Measurements from ENCODE around the gene PWP2. TPM values are rescaled to one million over a fixed set of nuclear protein-coding genes. Genes with fewer than 3 reads are reported as not detected.
A peak's percentile ranks its signal among the peaks of the same experiment; 100 is the strongest.
"Not testable (repeated sequence)": the region's sequence is repeated elsewhere in the genome, so short reads cannot be mapped to it uniquely, and the experiment has no call there.

The PWP2 gene
- total and polyA plus RNA-seq, 7 experiments from 2014 or later = 8.7 to 42.3 (median 21.9) TPM

- H3K27me3 Mint-ChIP-seq; ATAC-seq; H3K36me3 ChIP-seq (ENCODE audit: control insufficient read depth in 2 of 3, insufficient read depth in 3 of 3, low read length in 3 of 3); H3K4me1 Mint-ChIP-seq; H3K36me3 Mint-ChIP-seq; DNase-seq; H3K27me3 ChIP-seq (ENCODE audit: control insufficient read depth in 2 of 2, insufficient read depth in 2 of 2, low read length in 2 of 2); intact Hi-C loops (cut with micrococcal nuclease); POLR2A ChIA-PET; H3K4me1 ChIP-seq (ENCODE audit: control insufficient read depth in 2 of 2, insufficient read depth in 2 of 2, low read length in 2 of 2); H3K9me3 ChIP-seq (ENCODE audit: control insufficient read depth in 2 of 3, low read length in 3 of 3); H3K27ac ChIP-seq (ENCODE audit: low read depth, low read length); H3K4me3 ChIP-seq (ENCODE audit: low read length); CTCF ChIA-PET; H3K9me3 Mint-ChIP-seq; H3K27ac Mint-ChIP-seq; H3K4me3 Mint-ChIP-seq: not testable (repeated sequence)
These were observed 43.1 kb downstream of the PWP2 start for GRCh38 chr21:44150255-44150654.

GRCh38 chr21:44153214-44153888 is 46.2 kb downstream of the PWP2 start:
- intact Hi-C loops (cut with micrococcal nuclease); H3K4me3 Mint-ChIP-seq; H3K36me3 ChIP-seq (ENCODE audit: control insufficient read depth in 2 of 3, insufficient read depth in 3 of 3, low read length in 3 of 3); H3K36me3 Mint-ChIP-seq; H3K9me3 ChIP-seq (ENCODE audit: control insufficient read depth in 2 of 3, low read length in 3 of 3); DNase-seq; H3K27ac Mint-ChIP-seq; H3K27me3 Mint-ChIP-seq; CTCF ChIA-PET; POLR2A ChIA-PET; H3K4me1 Mint-ChIP-seq; H3K4me1 ChIP-seq (ENCODE audit: control insufficient read depth in 2 of 2, insufficient read depth in 2 of 2, low read length in 2 of 2); H3K4me3 ChIP-seq (ENCODE audit: low read length); H3K27ac ChIP-seq (ENCODE audit: low read depth, low read length); H3K27me3 ChIP-seq (ENCODE audit: control insufficient read depth in 2 of 2, insufficient read depth in 2 of 2, low read length in 2 of 2); H3K9me3 Mint-ChIP-seq; ATAC-seq: not testable (repeated sequence)

- H3K36me3 Mint-ChIP-seq; H3K4me3 ChIP-seq (ENCODE audit: low read length); intact Hi-C loops (cut with micrococcal nuclease); H3K9me3 ChIP-seq (ENCODE audit: control insufficient read depth in 2 of 3, low read length in 3 of 3); H3K9me3 Mint-ChIP-seq; H3K27me3 Mint-ChIP-seq; H3K27ac ChIP-seq (ENCODE audit: low read depth, low read length); CTCF ChIA-PET; H3K4me1 ChIP-seq (ENCODE audit: control insufficient read depth in 2 of 2, insufficient read depth in 2 of 2, low read length in 2 of 2); H3K27me3 ChIP-seq (ENCODE audit: control insufficient read depth in 2 of 2, insufficient read depth in 2 of 2, low read length in 2 of 2); POLR2A ChIA-PET; H3K4me1 Mint-ChIP-seq; H3K27ac Mint-ChIP-seq; H3K4me3 Mint-ChIP-seq; H3K36me3 ChIP-seq (ENCODE audit: control insufficient read depth in 2 of 3, insufficient read depth in 3 of 3, low read length in 3 of 3): not testable (repeated sequence)
- ATAC-seq (peak; percentile 56), DNase-seq (peak in 5 of 9 donors; percentile 11 to 48 (median 20))
These were observed 46.7 kb downstream of the PWP2 start for GRCh38 chr21:44153889-44154228.

GRCh38 chr21:44154816-44155230 is 47.6 kb downstream of the PWP2 start:
- CTCF ChIA-PET; H3K27ac Mint-ChIP-seq; H3K4me1 Mint-ChIP-seq; H3K4me3 Mint-ChIP-seq; H3K9me3 ChIP-seq (ENCODE audit: control insufficient read depth in 2 of 3, low read length in 3 of 3); H3K4me3 ChIP-seq (ENCODE audit: low read length); H3K36me3 ChIP-seq (ENCODE audit: control insufficient read depth in 2 of 3, insufficient read depth in 3 of 3, low read length in 3 of 3); H3K27ac ChIP-seq (ENCODE audit: low read depth, low read length); H3K27me3 ChIP-seq (ENCODE audit: control insufficient read depth in 2 of 2, insufficient read depth in 2 of 2, low read length in 2 of 2); H3K36me3 Mint-ChIP-seq; H3K4me1 ChIP-seq (ENCODE audit: control insufficient read depth in 2 of 2, insufficient read depth in 2 of 2, low read length in 2 of 2); POLR2A ChIA-PET; H3K27me3 Mint-ChIP-seq; intact Hi-C loops (cut with micrococcal nuclease); H3K9me3 Mint-ChIP-seq; DNase-seq: not testable (repeated sequence)
- peak; percentile 34 for ATAC-seq

GRCh38 chr21:44155231-44155993 is 48.2 kb downstream of the PWP2 start:
- H3K27me3 ChIP-seq (ENCODE audit: control insufficient read depth in 2 of 2, insufficient read depth in 2 of 2, low read length in 2 of 2); H3K4me3 Mint-ChIP-seq; H3K27me3 Mint-ChIP-seq; H3K36me3 Mint-ChIP-seq; intact Hi-C loops (cut with micrococcal nuclease); H3K36me3 ChIP-seq (ENCODE audit: control insufficient read depth in 2 of 3, insufficient read depth in 3 of 3, low read length in 3 of 3); CTCF ChIA-PET; H3K4me1 ChIP-seq (ENCODE audit: control insufficient read depth in 2 of 2, insufficient read depth in 2 of 2, low read length in 2 of 2); POLR2A ChIA-PET; H3K27ac Mint-ChIP-seq; H3K4me1 Mint-ChIP-seq; H3K9me3 Mint-ChIP-seq; H3K27ac ChIP-seq (ENCODE audit: low read depth, low read length); H3K9me3 ChIP-seq (ENCODE audit: control insufficient read depth in 2 of 3, low read length in 3 of 3); H3K4me3 ChIP-seq (ENCODE audit: low read length): not testable (repeated sequence)
- ATAC-seq = peak; percentile 17
- DNase-seq = peak in 1 of 9 donors; percentile 10

- POLR2A ChIA-PET; H3K36me3 Mint-ChIP-seq; H3K27ac ChIP-seq (ENCODE audit: low read depth, low read length); H3K4me1 Mint-ChIP-seq; H3K4me1 ChIP-seq (ENCODE audit: control insufficient read depth in 2 of 2, insufficient read depth in 2 of 2, low read length in 2 of 2); CTCF ChIA-PET; DNase-seq; H3K36me3 ChIP-seq (ENCODE audit: control insufficient read depth in 2 of 3, insufficient read depth in 3 of 3, low read length in 3 of 3); H3K27me3 ChIP-seq (ENCODE audit: control insufficient read depth in 2 of 2, insufficient read depth in 2 of 2, low read length in 2 of 2); H3K9me3 Mint-ChIP-seq; H3K4me3 Mint-ChIP-seq; H3K9me3 ChIP-seq (ENCODE audit: control insufficient read depth in 2 of 3, low read length in 3 of 3); H3K4me3 ChIP-seq (ENCODE audit: low read length); H3K27ac Mint-ChIP-seq; intact Hi-C loops (cut with micrococcal nuclease); H3K27me3 Mint-ChIP-seq: not testable (repeated sequence)
- ATAC-seq = peak; percentile 23
These were observed 48.8 kb downstream of the PWP2 start for GRCh38 chr21:44155994-44156380.

GRCh38 chr21:44157439-44158081 is 50.4 kb downstream of the PWP2 start:
- H3K36me3 ChIP-seq (ENCODE audit: control insufficient read depth in 2 of 3, insufficient read depth in 3 of 3, low read length in 3 of 3); H3K4me3 ChIP-seq (ENCODE audit: low read length); POLR2A ChIA-PET; H3K4me1 ChIP-seq (ENCODE audit: control insufficient read depth in 2 of 2, insufficient read depth in 2 of 2, low read length in 2 of 2); H3K27me3 ChIP-seq (ENCODE audit: control insufficient read depth in 2 of 2, insufficient read depth in 2 of 2, low read length in 2 of 2); intact Hi-C loops (cut with micrococcal nuclease); H3K9me3 ChIP-seq (ENCODE audit: control insufficient read depth in 2 of 3, low read length in 3 of 3); H3K36me3 Mint-ChIP-seq; H3K27me3 Mint-ChIP-seq; H3K9me3 Mint-ChIP-seq; H3K4me1 Mint-ChIP-seq; H3K27ac ChIP-seq (ENCODE audit: low read depth, low read length); CTCF ChIA-PET: not testable (repeated sequence)
- peak in 1 of 9 donors; percentile 10 for DNase-seq
- Mint-ChIP-seq H3K4me3 (peak overlapping the region in 5 of 10 donors; percentile 53 to 85 (median 80)), H3K27ac (peak overlapping the region in 4 of 9 donors; percentile 81 to 97 (median 92))
- peak; percentile 35 for ATAC-seq
